Tibial nerve (tissue), 4 donors: ENCODE results near the gene FSTL4.

ENCODE experiments used
- EP300 ChIP-seq, 2 donors: sonication (generic); formaldehyde crosslinking; IDR thresholded peaks; one replicate each; pipeline ENCODE4 v1.6.1; 2017; ENCODE audit warnings: antibody characterized with exemption in 2 of 2, mild to moderate bottlenecking in 1 of 2
- POLR2A ChIP-seq, 2 donors: fragments of 450-650 bp; IDR thresholded peaks; one replicate each; pipeline ENCODE4 v1.6.1; 2017; ENCODE audit warnings: antibody characterized with exemption in 2 of 2, mild to moderate bottlenecking in 2 of 2, moderate library complexity in 2 of 2
- TF ChIP-seq, protein P1 (sequence below), 5 experiments: fragments of 200-600 bp in 3 of 5; fragments of 450-650 bp in 2 of 5; sonication (generic) in 3 of 5; IDR thresholded peaks; one replicate each; pipeline ENCODE4 v1.5.1; 2016 to 2019; ENCODE audit warnings: antibody characterized with exemption in 5 of 5, mild to moderate bottlenecking in 3 of 5, moderate library complexity in 2 of 5

DNA sequence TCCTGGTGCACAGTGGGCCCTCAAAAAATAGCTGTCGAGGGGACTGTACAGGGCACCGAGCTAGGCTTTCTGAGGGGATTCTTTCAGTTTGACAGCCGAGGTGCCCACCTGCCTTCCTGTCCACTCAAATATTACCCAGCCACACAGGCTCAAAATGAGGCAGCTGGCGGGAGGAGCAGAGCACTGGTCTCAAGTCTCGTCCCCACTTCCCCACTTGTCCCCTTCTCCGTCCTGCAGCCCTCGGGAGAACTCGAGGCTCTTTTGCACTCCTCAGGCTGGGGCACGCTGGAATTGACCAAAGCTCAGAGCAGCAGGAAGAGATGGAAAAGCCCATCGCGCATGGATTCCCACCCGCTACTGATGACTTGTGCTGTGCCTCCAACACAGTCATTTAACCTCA is 375.4 kb downstream of the FSTL4 start:
- TF ChIP-seq, protein P1, sequence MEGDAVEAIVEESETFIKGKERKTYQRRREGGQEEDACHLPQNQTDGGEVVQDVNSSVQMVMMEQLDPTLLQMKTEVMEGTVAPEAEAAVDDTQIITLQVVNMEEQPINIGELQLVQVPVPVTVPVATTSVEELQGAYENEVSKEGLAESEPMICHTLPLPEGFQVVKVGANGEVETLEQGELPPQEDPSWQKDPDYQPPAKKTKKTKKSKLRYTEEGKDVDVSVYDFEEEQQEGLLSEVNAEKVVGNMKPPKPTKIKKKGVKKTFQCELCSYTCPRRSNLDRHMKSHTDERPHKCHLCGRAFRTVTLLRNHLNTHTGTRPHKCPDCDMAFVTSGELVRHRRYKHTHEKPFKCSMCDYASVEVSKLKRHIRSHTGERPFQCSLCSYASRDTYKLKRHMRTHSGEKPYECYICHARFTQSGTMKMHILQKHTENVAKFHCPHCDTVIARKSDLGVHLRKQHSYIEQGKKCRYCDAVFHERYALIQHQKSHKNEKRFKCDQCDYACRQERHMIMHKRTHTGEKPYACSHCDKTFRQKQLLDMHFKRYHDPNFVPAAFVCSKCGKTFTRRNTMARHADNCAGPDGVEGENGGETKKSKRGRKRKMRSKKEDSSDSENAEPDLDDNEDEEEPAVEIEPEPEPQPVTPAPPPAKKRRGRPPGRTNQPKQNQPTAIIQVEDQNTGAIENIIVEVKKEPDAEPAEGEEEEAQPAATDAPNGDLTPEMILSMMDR (IDR thresholded peaks at IDR 0.05) = no peak
- TF ChIP-seq EP300 (IDR thresholded peaks at IDR 0.05) (no peak), POLR2A (IDR thresholded peaks at IDR 0.05) (no peak)
